Adipocyte (in vitro differentiated cells): Measurements from ENCODE around the gene CCL1.

Source experiments
- DNase-seq: peaks from one replicate; pipeline ENCODE4 v3.0.0-alpha.2; 2015; ENCODE audit warnings: low read depth
- H3K27me3 ChIP-seq: replicated peaks from 2 replicates; pipeline ENCODE4 v1.7.0; 2013; ENCODE audit warnings: mild to moderate bottlenecking, low read length, moderate library complexity; ENCODE audit not compliant: control insufficient read depth, insufficient read depth
- H3K36me3 ChIP-seq: 2 replicates; pipeline ENCODE4 v1.7.0; 2013; ENCODE audit warnings: low read length, mild to moderate bottlenecking, moderate library complexity; ENCODE audit not compliant: control insufficient read depth, insufficient read depth, severe bottlenecking
- H3K4me1 ChIP-seq: 2 replicates; pipeline ENCODE4 v1.7.0; 2013; ENCODE audit warnings: mild to moderate bottlenecking, low read length, moderate library complexity; ENCODE audit not compliant: control insufficient read depth, insufficient read depth
- H3K4me3 ChIP-seq: 2 replicates; pipeline ENCODE4 v1.7.0; 2013; ENCODE audit warnings: mild to moderate bottlenecking, low read length, moderate library complexity
- H3K9ac ChIP-seq: 2 replicates; pipeline ENCODE4 v1.7.0; 2013; ENCODE audit warnings: mild to moderate bottlenecking, low read length, moderate library complexity
- H3K9me3 ChIP-seq: 2 replicates; pipeline ENCODE4 v1.7.0; 2013; ENCODE audit warnings: mild to moderate bottlenecking, low read length, moderate library complexity; ENCODE audit not compliant: control insufficient read depth

Gene CCL1

GRCh38 chr17:34382621-34383124 is 19.6 kb upstream of the CCL1 start:
- DNase-seq = no peak
- peaks cover 14% of the 10 kb centered on the region for H3K4me1 ChIP-seq
- no peaks in the 10 kb centered on the region for H3K9me3 ChIP-seq
- peaks cover 13% of the 10 kb centered on the region for H3K27me3 ChIP-seq
- no peaks in the 10 kb centered on the region for H3K36me3 ChIP-seq
- no peak overlapping the region for H3K9ac ChIP-seq
- no peak overlapping the region for H3K4me3 ChIP-seq

- DNase-seq = peak; percentile 10
- no peak overlapping the region for H3K9ac ChIP-seq
Measured at GRCh38 chr17:34379868-34380267, 16.8 kb upstream of the CCL1 start.

DNA sequence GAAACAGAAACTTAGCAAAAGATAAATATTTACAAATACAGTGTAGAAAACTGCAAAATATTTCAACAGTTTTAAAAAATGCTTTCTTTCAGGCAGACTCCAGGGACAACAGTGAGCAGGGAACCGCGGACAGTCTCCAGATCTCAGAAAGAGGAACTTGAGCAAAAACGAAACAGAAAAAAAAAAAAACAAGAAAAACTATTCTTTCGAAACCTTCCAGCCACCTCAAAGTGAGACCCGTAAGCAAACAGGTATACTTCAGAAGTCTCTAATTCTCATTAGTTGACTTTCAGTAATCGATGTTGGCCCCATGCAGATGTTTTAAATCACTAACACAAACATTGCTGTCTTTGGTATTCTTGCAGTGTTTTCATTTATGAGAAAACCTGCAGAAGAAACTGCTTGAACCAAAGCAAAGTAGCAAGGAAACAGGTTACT is 15.7 kb upstream of the CCL1 start:
- Histone ChIP-seq H3K9ac (peak overlapping the region; percentile 7), H3K9me3 (no peaks in the 10 kb centered on the region), H3K36me3 (no peaks in the 10 kb centered on the region), H3K27me3 (peaks cover 8% of the 10 kb centered on the region), H3K4me1 (peaks cover 14% of the 10 kb centered on the region), H3K4me3 (peak overlapping the region; percentile 54)
- DNase-seq = peak; percentile 41

More at GRCh38 chr17:34379868-34380267, 16.8 kb upstream of the CCL1 start:
- Histone ChIP-seq H3K27me3 (peaks cover 17% of the 10 kb centered on the region), H3K4me3 (no peak overlapping the region), H3K36me3 (no peaks in the 10 kb centered on the region), H3K9me3 (no peaks in the 10 kb centered on the region), H3K4me1 (peaks cover 14% of the 10 kb centered on the region)

GRCh38 chr17:34377078-34377823 is 14.2 kb upstream of the CCL1 start:
- peaks cover 10% of the 10 kb centered on the region for H3K4me1 ChIP-seq
- no peak overlapping the region for H3K9ac ChIP-seq
- no peak overlapping the region for H3K4me3 ChIP-seq
- peaks cover 16% of the 10 kb centered on the region for H3K27me3 ChIP-seq
- DNase-seq = no peak
- no peaks in the 10 kb centered on the region for H3K9me3 ChIP-seq
- no peaks in the 10 kb centered on the region for H3K36me3 ChIP-seq

- Histone ChIP-seq H3K9me3 (no peaks in the 10 kb centered on the region), H3K27me3 (peaks cover 21% of the 10 kb centered on the region), H3K36me3 (no peaks in the 10 kb centered on the region), H3K4me1 (peaks cover 10% of the 10 kb centered on the region), H3K4me3 (no peak overlapping the region), H3K9ac (no peak overlapping the region)
- no peak for DNase-seq
Measured at GRCh38 chr17:34375426-34375997, 12.5 kb upstream of the CCL1 start.

DNA sequence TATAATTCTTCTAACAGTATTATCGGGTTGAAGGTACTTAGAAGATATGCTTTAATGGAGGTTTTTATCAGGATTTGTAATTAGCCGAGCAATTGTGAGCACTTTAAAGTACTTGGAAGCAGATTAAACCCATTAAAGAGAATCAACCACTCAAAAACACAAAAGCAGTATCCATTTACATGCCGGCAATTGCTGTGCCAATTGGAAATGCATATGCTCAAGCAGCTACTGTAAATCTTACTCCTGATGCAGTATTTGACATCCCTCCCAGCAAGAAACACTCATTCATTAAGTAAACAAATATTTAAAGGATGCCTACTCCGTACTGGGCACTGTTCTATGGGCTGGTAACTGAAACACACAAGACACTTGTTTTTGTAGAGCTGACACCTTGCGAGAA is 11.4 kb upstream of the CCL1 start:
- peaks cover 8% of the 10 kb centered on the region for H3K4me1 ChIP-seq
- no peak overlapping the region for H3K4me3 ChIP-seq
- peaks cover 21% of the 10 kb centered on the region for H3K27me3 ChIP-seq
- DNase-seq = no peak
- H3K36me3 ChIP-seq = no peaks in the 10 kb centered on the region
- H3K9me3 ChIP-seq = no peaks in the 10 kb centered on the region
- no peak overlapping the region for H3K9ac ChIP-seq

- no peaks in the 10 kb centered on the region for H3K9me3 ChIP-seq
- peaks cover 16% of the 10 kb centered on the region for H3K4me1 ChIP-seq
- H3K4me3 ChIP-seq = no peak overlapping the region
- no peaks in the 10 kb centered on the region for H3K36me3 ChIP-seq
- H3K27me3 ChIP-seq = peaks cover 23% of the 10 kb centered on the region
- no peak for DNase-seq
- H3K9ac ChIP-seq = no peak overlapping the region
Measured at GRCh38 chr17:34371405-34372100, 8.5 kb upstream of the CCL1 start.

DNA sequence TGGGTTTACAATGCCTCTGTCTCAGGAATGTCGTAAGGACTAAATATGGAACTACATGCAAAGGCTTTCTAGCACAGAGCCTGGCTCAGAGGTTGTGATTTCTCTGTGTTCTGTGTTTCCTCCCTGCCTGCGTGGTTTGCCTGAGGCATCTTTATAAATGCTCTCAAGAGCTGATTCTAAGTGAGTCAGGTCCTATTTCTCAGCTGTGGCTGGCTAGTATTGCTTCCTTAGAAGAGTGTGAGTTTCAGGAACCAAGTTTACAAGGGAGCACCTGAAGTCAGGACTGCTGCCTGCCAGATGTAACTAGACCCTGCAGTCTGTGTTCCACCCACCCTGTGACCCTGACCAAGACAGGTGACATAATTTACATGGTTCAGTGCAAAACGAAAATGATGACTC is 8.0 kb upstream of the CCL1 start:
- Histone ChIP-seq H3K9me3 (no peaks in the 10 kb centered on the region), H3K36me3 (no peaks in the 10 kb centered on the region), H3K27me3 (peaks cover 28% of the 10 kb centered on the region), H3K4me1 (peaks cover 16% of the 10 kb centered on the region), H3K4me3 (no peak overlapping the region), H3K9ac (no peak overlapping the region)
- no peak for DNase-seq

DNA sequence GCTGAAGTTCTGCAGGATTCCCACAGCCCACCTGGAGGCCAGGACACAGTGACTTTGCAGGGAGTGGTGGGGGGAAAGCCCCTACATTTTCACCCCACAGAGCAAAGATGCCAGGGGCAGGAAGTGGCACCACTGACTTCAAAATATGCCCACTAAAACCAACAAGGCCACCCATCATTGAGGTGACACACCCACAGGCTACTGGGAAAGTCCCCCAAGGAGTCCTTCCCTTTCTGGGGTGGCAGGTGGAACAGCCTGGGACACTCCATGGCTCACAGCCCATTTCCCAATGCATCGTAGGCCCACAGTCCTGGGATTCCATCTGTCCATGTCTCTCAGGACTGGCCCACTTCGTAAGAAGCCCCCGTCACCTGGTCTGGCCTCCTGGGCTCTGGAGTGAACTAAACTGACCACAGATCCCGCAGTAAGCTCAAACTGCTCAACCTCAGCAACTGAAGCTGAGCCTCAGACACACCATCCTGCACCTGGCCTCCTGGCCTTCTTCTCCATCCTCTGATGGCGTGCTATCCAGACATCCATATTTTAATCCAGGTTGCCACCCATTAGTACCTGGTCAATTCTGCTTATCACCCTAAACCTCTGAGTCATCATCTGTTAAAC is 7.5 kb upstream of the CCL1 start:
- Histone ChIP-seq H3K4me1 (peaks cover 16% of the 10 kb centered on the region), H3K36me3 (no peaks in the 10 kb centered on the region), H3K27me3 (peaks cover 30% of the 10 kb centered on the region), H3K9ac (no peak overlapping the region), H3K4me3 (no peak overlapping the region), H3K9me3 (no peaks in the 10 kb centered on the region)
- DNase-seq = no peak

GRCh38 chr17:34369571-34369970 is 6.5 kb upstream of the CCL1 start:
- Histone ChIP-seq H3K36me3 (no peaks in the 10 kb centered on the region), H3K4me1 (peaks cover 16% of the 10 kb centered on the region), H3K9me3 (no peaks in the 10 kb centered on the region), H3K27me3 (peaks cover 38% of the 10 kb centered on the region), H3K4me3 (no peak overlapping the region), H3K9ac (no peak overlapping the region)
- DNase-seq = no peak

DNA sequence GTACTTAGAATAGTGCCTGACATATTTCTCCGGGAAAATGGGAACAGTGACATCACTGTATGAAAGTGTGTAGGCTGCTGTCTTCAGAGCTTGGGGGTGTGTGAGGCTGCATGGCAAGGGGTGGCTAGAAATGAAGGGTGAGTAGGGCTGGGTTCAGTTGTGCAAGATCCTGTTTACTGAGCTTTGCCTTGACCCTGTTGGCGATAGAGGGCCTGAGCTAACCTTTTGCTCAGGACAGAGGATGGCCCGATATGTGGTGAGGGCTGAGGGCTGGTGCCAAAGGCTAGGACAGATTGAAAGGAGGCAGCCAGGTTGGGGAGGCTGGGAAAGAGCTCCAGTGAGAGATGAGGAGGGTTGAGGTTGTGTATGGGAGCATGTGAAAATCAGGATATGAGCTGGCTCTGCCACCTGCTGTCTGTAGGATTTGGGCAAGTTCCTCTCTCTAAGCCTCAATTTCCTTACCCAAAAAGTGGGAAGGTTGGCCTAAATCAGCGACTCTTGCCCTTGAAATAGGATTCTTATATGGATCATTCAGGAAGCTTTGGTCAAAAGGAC is 6.0 kb upstream of the CCL1 start:
- Histone ChIP-seq H3K9me3 (no peaks in the 10 kb centered on the region), H3K27me3 (peaks cover 42% of the 10 kb centered on the region), H3K9ac (no peak overlapping the region), H3K4me3 (no peak overlapping the region), H3K36me3 (no peaks in the 10 kb centered on the region), H3K4me1 (peaks cover 16% of the 10 kb centered on the region)
- DNase-seq = no peak
